ENCODE measurements around the gene DNM3. TPM values are rescaled to one million over a fixed set of nuclear protein-coding genes. Genes with fewer than 3 reads are reported as not detected.
A peak's percentile ranks its signal among the peaks of the same experiment; 100 is the strongest.

Gene DNM3
- total RNA-seq, 2 experiments from 2014 or later, result 1.6 to 1.8 TPM

DNA sequence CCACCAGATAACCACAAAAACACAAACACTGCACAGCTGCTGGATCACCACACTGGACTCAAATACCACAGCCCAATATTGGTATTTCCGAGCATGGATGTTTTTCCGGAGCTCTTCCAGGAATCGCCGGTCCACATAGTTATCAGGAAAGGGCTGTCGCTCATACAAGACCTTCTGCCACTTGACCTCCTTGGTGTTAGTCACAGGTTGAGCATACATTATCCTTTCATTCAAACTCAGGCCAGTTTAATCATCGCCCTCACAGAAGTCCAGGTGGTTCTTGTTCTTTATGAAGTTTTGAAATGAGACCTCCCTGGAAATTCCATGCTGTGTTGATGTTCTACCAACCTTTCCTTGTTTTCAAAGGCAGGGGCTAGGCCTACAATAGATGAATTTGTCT is 601.1 kb downstream of the DNM3 start:
- Histone ChIP-seq H3K4me1 (ENCODE audit: insufficient read depth, low read length) (peaks cover 17% of the 10 kb centered on the region), H3K27ac (ENCODE audit: low read depth in 1 of 2, low read length in 2 of 2) (no peak overlapping the region), H3K36me3 (ENCODE audit: insufficient read depth, low read length) (peaks cover 16% of the 10 kb centered on the region), H3K27me3 (ENCODE audit: control insufficient read depth in 1 of 2, insufficient read depth in 2 of 2, low read length in 2 of 2) (no peaks in the 10 kb centered on the region), H3K9me3 (ENCODE audit: control insufficient read depth in 1 of 2, insufficient read depth in 1 of 2, low read length in 2 of 2) (no peaks in the 10 kb centered on the region), H3K4me3 (ENCODE audit: low read length) (no peak overlapping the region)
- H3K27me3 Mint-ChIP-seq, result no peaks in the 10 kb centered on the region
- H3K9me3 Mint-ChIP-seq, result no peaks in the 10 kb centered on the region
- POLR2A ChIA-PET, result interaction anchor here (2.9 to 5.6 kb wide), 2 partner anchors 11 to 90 kb away, joined by 9 to 43 read pairs; partner anchors contain the start of gene SUCO
- intact Hi-C loops (cut with DNase I, micrococcal nuclease), result loop anchor here (5.0 kb wide), 4 partner anchors 90 to 660 kb away; partner anchors contain the start of genes SUCO (in 2 of the 2), DNM3 (in 1 of the 2) and METTL13 (in 1 of the 2)
- peaks cover 42% of the 10 kb centered on the region for H3K36me3 Mint-ChIP-seq (ENCODE audit: low read depth)
- H3K4me1 Mint-ChIP-seq (ENCODE audit: low read depth), result peaks cover 39% of the 10 kb centered on the region
- CTCF ChIA-PET, result interaction anchor here (1.6 to 2.1 kb wide), 3 partner anchors 11 to 13 kb away, joined by 3 to 7 read pairs (median 6); no protein-coding TSS in a partner anchor
- no peak for DNase-seq
- no peak for TF ChIP-seq CTCF (IDR thresholded peaks at IDR 0.05)
- peak overlapping the region; percentile 90 for H3K27ac Mint-ChIP-seq
- peak overlapping the region; percentile 98 for H3K4me3 Mint-ChIP-seq
- ATAC-seq (ENCODE audit: poor library complexity), result no peak

GRCh38 chr1:172442843-172443565 is 601.7 kb downstream of the DNM3 start:
- H3K4me3 Mint-ChIP-seq, result peak overlapping the region; percentile 98
- ChIA-PET POLR2A (interaction anchor here (0.6 to 5.6 kb wide), 7 partner anchors 11 to 264 kb away, joined by 3 to 43 read pairs (median 7); partner anchors contain the start of gene SUCO), CTCF (interaction anchor here (0.5 to 1.7 kb wide), 13 partner anchors 8 to 958 kb away, joined by 3 to 7 read pairs (median 3); partner anchors contain the start of genes C1orf105, PRRC2C and SUCO)
- no peaks in the 10 kb centered on the region for H3K9me3 ChIP-seq (ENCODE audit: control insufficient read depth in 1 of 2, insufficient read depth in 1 of 2, low read length in 2 of 2)
- peaks cover 39% of the 10 kb centered on the region for H3K4me1 Mint-ChIP-seq (ENCODE audit: low read depth)
- peaks cover 40% of the 10 kb centered on the region for H3K36me3 Mint-ChIP-seq (ENCODE audit: low read depth)
- ATAC-seq (ENCODE audit: poor library complexity) (peak; percentile 5), DNase-seq (no peak)
- peak overlapping the region; percentile 90 for H3K27ac Mint-ChIP-seq
- peaks cover 17% of the 10 kb centered on the region for H3K4me1 ChIP-seq (ENCODE audit: insufficient read depth, low read length)
- H3K36me3 ChIP-seq (ENCODE audit: insufficient read depth, low read length), result peaks cover 16% of the 10 kb centered on the region
- TF ChIP-seq CTCF (IDR thresholded peaks at IDR 0.05), result no peak
- H3K9me3 Mint-ChIP-seq, result no peaks in the 10 kb centered on the region
- H3K27me3 Mint-ChIP-seq, result no peaks in the 10 kb centered on the region
- H3K27ac ChIP-seq (ENCODE audit: low read depth in 1 of 2, low read length in 2 of 2), result peak overlapping the region in 1 of 2 donors; percentile 79
- H3K4me3 ChIP-seq (ENCODE audit: low read length), result peak overlapping the region; percentile 92
- intact Hi-C loops (cut with DNase I, micrococcal nuclease), result loop anchor here (5.0 kb wide), 4 partner anchors 89 to 661 kb away; partner anchors contain the start of genes SUCO (in 2 of the 2), DNM3 (in 1 of the 2) and METTL13 (in 1 of the 2)
- H3K27me3 ChIP-seq (ENCODE audit: control insufficient read depth in 1 of 2, insufficient read depth in 2 of 2, low read length in 2 of 2), result no peaks in the 10 kb centered on the region

DNA sequence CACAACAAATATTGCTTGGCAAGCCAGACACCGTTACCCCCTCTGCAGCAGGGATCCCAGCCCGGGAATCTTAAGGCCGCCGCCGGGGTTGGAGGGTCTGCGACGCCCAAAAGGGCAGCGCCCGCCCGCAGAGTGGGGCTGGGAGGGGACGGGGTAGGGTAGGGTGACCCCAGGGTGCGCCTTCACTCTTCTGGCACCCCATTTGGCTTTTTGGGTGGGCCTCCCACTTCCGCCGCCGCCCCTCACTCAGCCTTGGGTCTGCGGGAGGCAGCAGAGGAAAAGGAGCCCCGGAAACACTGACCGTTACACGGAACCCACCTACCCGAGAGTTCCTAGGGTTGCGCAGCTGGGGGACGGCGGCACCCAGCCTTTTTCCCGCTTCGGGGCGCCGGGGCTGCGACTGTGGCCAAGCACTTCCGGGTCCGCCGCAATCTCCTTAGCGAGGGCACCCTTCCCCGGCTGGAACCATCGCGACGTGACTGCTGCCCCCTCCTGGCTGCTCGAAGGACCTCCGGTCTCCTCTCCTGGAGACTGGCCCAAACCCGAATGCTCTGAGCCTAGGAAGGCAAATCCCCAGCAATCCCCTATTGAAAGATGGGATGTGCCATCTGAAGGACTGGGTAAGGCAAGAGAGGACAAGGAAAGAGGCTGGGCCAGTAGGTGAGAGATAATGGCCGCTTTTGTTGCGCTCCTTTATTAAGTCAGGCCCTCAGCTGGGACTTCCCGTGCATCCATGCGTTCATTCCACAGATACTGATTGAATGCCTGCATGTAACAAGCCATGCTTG is 602.6 kb downstream of the DNM3 start, which contains the start of gene PIGC:
PIGC (minus strand) TSS at position 404 of the 788 bp plus-strand sequence. CDS start 1,447 bp downstream, outside the sequence.
- H3K4me1 Mint-ChIP-seq (ENCODE audit: low read depth), result peaks cover 39% of the 10 kb centered on the region
- peak within 1 kb of the TSS; percentile 90 for H3K27ac Mint-ChIP-seq
- Histone ChIP-seq H3K27ac (ENCODE audit: low read depth in 1 of 2, low read length in 2 of 2) (peak within 1 kb of the TSS; percentile 69 to 79), H3K4me1 (ENCODE audit: insufficient read depth, low read length) (peaks cover 17% of the 10 kb centered on the region), H3K9me3 (ENCODE audit: control insufficient read depth in 1 of 2, insufficient read depth in 1 of 2, low read length in 2 of 2) (no peaks in the 10 kb centered on the region), H3K27me3 (ENCODE audit: control insufficient read depth in 1 of 2, insufficient read depth in 2 of 2, low read length in 2 of 2) (no peaks in the 10 kb centered on the region), H3K4me3 (ENCODE audit: low read length) (peak within 1 kb of the TSS; percentile 92), H3K36me3 (ENCODE audit: insufficient read depth, low read length) (peaks cover 16% of the 10 kb centered on the region)
- ATAC-seq (ENCODE audit: poor library complexity) (peak; percentile 99), DNase-seq (peak; percentile 86 to 95 (median 92))
- ChIA-PET CTCF (interaction anchor here (0.5 to 1.7 kb wide), 17 partner anchors 9 to 959 kb away, joined by 3 to 7 read pairs (median 3); partner anchors contain the start of genes C1orf105, PRRC2C and SUCO), POLR2A (interaction anchor here (0.6 to 5.6 kb wide), 7 partner anchors 12 to 265 kb away, joined by 3 to 43 read pairs (median 7); partner anchors contain the start of gene SUCO)
- H3K36me3 Mint-ChIP-seq (ENCODE audit: low read depth), result peaks cover 33% of the 10 kb centered on the region
- no peaks in the 10 kb centered on the region for H3K9me3 Mint-ChIP-seq
- peak; percentile 86 for TF ChIP-seq CTCF (IDR thresholded peaks at IDR 0.05)
- no peaks in the 10 kb centered on the region for H3K27me3 Mint-ChIP-seq
- intact Hi-C loops (cut with DNase I, micrococcal nuclease), result loop anchor here (1.0 to 5.0 kb wide), 8 partner anchors 15 to 662 kb away; partner anchors contain the start of genes SUCO (in 2 of the 2), DNM3 (in 1 of the 2) and METTL13 (in 1 of the 2)
- peak within 1 kb of the TSS; percentile 98 for H3K4me3 Mint-ChIP-seq

Measured in CD4-positive, alpha-beta T cell (primary cell).